NCI-H526 (cell line): ENCODE results near the gene PDE6C.

Source experiments
- DNase-seq, 2 experiments: peaks; one replicate each; lab custom pipeline; 2025; lab: John Stamatoyannopoulos, UW

PDE6C gene

DNA sequence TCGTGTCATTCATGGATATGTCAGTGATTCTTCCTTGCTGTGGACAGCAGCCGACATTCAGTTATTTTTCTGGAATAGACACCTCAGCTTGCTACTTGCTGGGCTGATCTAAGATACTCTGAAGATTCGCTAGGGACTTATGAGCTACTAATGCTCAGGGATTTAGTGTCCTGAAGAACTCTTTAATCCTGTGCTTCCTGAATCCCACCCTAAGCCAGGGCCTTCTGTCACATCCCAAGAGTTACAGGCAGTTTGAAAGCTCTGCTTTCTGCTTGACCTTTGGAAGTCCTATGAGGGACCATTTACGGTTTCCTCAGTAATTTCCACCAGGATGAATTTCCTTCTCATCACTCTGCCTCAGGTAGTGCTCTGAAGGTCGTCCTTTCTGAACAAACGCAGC, at the start of gene PDE6C:
TSS of gene PDE6C (plus strand) at position 227 of the 400 bp plus-strand sequence. CDS start 189 bp downstream, outside the sequence.
- DNase-seq, result no peak

DNA sequence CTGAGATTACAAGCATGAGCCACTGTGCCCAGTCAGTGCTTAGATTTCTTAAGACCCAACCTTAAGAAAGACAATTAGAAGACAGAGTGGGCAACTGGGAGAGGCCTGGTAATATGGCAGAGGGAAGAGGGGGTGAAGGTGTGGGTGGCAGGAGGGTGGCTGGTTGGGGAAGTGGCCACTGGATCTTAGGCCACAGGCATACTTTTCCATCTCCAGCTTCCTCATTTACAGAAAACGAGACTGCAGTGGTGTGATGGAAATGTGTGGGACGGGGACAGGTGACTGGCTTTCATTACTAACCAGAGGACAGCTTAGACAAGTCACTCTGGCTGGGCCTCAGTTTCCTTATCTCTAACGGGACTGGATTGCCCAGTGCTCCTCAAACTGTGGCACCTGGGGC, 46.9 kb upstream of the PDE6C start:
- no peak for DNase-seq

- DNase-seq, result peak in 1 of 2 experiments; percentile 16
Measured at GRCh38 chr10:93566435-93567276, 45.7 kb upstream of the PDE6C start, which contains the start of gene FFAR4. Gene FFAR4, plus strand, starts transcription at chr10:93566665. Its CDS starts 56 bp downstream, at chr10:93566721.

GRCh38 chr10:93567277-93568104, 44.8 kb upstream of the PDE6C start:
- no peak for DNase-seq

- no peak for DNase-seq
Measured at GRCh38 chr10:93568105-93568390, 44.3 kb upstream of the PDE6C start.

DNA sequence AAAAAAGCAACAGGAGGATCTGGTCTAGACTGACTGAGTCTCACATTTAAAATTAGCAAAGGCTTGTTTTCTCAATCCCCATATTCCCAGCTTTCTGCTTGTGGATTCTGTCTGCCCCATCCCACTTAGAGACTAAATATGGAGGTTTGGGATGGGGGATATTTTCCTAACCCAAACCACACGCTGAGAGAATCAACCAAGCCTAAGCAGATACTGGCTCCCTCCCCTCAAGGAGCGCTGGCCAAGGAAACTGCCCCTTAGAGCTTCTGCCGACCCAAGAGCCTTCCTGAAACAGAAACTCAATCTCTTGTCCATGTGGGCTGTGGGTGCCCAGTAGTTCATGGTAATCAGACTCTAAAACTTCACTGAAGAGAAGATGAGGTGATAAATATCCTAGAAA, 42.0 kb upstream of the PDE6C start:
- DNase-seq, result no peak

DNA sequence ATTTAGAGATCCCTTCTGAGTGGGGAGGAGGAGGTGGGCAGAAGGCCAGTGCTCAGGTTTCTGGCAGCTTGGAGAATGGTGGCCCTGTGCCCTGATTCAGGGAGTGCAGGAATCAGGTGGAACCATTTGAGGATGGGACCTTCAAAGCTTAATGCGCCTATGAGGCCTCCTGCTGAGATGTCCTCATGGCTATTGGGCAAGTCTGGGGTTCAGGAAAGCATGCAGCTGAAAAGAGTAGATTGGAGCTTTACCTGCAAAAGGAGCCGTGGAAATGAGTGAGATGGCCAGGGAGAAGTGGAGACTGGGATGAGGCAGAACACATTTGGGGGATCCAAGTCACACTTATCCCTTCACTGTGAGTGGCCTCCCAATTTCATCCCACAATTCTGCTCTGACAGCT, 39.7 kb upstream of the PDE6C start:
- no peak for DNase-seq

DNA sequence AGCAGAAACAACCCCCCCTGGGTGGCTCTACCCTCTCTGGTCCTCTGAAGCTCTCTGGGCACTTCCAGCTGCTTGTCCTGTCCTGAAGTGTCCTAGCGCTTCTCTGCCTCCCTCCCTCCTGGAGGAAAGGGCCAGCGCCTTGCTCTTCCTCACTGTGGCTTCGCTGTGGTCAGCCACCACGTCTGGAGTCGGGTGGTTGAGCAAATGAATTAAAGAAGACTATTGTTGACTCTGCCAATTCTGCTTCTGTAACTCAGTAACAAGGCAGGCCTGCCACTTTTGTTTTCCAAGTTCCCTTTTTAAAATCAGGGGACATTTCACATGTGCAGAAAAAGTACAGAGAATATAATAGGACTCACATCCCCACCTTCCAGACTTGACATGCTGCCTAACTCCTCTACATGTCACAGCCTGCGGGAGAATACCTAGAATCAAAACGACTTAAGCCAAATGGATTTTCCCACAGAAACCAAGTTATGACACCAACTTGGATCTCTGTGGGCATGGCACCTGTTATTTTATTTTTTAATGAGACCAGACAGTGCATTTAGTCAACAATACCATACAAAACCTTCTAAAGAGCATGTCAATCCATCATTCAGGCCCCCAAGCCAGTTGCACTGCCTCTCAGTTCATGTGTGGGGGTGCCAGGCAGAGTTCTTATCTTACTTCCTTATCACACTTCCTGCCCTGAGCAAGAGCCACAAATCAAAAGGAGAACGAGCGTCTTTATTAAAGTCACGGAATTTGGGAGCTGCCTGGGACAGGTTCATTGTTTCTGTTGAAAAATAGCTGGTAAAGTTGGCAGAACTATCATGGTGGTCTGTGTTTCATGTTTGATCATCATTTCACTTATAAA, 39.1 kb upstream of the PDE6C start:
- no peak for DNase-seq

GRCh38 chr10:93573924-93574323, 38.4 kb upstream of the PDE6C start:
- no peak for DNase-seq

GRCh38 chr10:93576888-93577287, 35.4 kb upstream of the PDE6C start:
- no peak for DNase-seq

DNA sequence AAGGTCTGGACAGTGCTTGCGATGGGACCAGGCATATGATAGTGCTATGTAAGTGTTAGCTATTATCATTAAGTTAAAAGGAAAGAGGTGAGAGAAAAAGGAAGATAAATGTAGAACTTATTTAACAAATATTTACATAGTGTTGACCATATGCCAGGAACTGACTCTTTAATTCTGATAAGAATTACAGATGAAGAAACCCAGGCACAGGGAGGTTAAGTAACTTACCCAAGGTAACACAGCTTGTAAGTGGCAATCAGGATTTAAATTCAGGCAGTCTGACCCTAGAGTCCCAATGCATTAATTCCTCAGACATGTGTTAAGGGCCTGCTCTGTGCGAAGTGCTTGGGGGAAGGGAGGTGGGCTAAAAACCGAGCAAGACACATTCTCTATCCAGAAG, 34.8 kb upstream of the PDE6C start:
- no peak for DNase-seq

- DNase-seq, result no peak
Measured at GRCh38 chr10:93579089-93579488, 33.2 kb upstream of the PDE6C start.

- DNase-seq, result no peak
Measured at GRCh38 chr10:93579985-93580711, 32.2 kb upstream of the PDE6C start.

DNA sequence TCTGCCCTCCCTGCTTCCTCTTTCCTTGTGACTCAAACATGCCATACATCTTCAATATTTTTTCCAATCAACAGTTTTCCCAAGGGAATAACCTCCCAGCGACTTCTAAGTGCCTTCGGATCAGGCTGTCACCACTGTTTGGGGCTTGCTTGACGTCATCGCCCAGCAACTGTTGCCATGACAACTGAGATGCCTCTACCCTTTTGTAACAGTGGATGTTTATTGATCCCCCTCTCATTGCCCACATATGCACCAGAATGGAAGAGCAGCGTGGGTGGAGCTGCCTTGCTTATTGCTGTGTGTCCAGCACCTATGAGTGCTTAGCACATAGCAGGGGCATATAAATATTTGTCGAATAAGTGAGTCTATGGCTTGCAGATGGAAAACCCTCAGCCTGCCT, 31.5 kb upstream of the PDE6C start:
- no peak for DNase-seq

GRCh38 chr10:93584445-93584844, 27.9 kb upstream of the PDE6C start:
- DNase-seq, result no peak

- no peak for DNase-seq
Measured at GRCh38 chr10:93589648-93590562, 22.4 kb upstream of the PDE6C start.

- no peak for DNase-seq
Measured at GRCh38 chr10:93590638-93591037, 21.7 kb upstream of the PDE6C start.

GRCh38 chr10:93591065-93591808, 21.1 kb upstream of the PDE6C start:
- no peak for DNase-seq

DNA sequence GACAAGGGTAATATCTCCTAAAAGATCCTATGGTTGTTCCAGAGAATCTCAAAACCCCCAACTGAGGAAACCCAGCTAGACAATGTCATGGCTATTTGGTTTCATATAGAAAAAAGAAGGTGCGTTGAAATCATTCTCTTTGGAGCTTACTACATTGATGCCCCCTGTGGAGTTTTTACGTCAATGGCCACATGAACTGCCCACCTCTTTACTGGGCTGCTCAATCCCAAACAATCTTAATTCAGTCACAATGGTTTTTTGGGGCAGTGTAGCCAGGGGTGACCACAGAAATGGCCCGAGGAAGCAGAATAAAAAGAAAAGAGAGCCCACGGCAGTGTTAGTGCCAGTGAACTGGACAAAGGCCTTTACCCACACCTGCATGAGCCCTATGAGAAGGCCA, 19.1 kb upstream of the PDE6C start:
- no peak for DNase-seq

DNA sequence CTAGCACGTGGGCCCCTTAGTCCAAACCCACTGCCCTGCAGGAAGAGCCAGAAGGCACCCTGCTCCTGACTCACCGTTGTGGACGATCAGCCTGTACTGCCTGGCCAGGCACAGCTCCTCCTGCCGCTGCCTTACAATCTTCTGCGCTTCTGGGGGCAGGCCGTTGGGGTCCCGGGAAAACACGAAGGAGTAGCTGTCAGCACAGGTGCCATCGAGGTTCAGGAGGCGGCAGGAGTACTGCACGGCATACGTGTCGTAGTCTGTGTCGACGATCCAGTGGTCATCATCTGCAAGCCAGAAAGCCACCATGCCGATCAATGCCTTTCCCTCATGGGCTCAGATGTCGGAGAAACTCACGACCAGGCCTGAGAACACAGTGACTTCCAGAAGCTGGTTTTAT, 18.6 kb upstream of the PDE6C start:
- no peak for DNase-seq
